HepG2 (cell line): Measurements from ENCODE around the gene SMAP2. TPM values are rescaled to one million over a fixed set of nuclear protein-coding genes. Genes with fewer than 3 reads are reported as not detected.
A peak's percentile ranks its signal among the peaks of the same experiment; 100 is the strongest.

Source experiments
- CBX5 ChIP-seq: sonication (generic); formaldehyde crosslinking; IDR thresholded peaks from 2 replicates; pipeline ENCODE4 v1.4.0; 2020; ENCODE audit warnings: missing genetic modification reagents, borderline replicate concordance
- FOXP1 ChIP-seq, 2 experiments: fragments of 450-650 bp in 1 of 2; IDR thresholded peaks; 2 replicates each; pipeline ENCODE4 v1.6.1; 2017 to 2018; ENCODE audit warnings: antibody characterized with exemption in 1 of 2
- NR2C2 ChIP-seq: sonication (generic); formaldehyde crosslinking; IDR thresholded peaks from 2 replicates; pipeline ENCODE4 v1.4.0; 2020; ENCODE audit warnings: missing genetic modification reagents, mild to moderate bottlenecking, moderate library complexity, borderline replicate concordance
- POLR2A ChIP-seq, 2 experiments: IDR thresholded peaks; 2 replicates each; pipeline ENCODE4 v1.6.1; 2011; ENCODE audit warnings: low read depth in 2 of 2, low read length in 2 of 2, mild to moderate bottlenecking in 1 of 2, moderate library complexity in 1 of 2; ENCODE audit not compliant: insufficient read depth in 1 of 2
- SNAPC2 ChIP-seq: sonication (generic); formaldehyde crosslinking; IDR thresholded peaks from 2 replicates; pipeline ENCODE4 v1.8.1; 2022; ENCODE audit warnings: mild to moderate bottlenecking, missing genetic modification reagents
- SOX6 ChIP-seq, 2 experiments: fragments of 450-650 bp in 1 of 2; sonication (generic) in 1 of 2; formaldehyde crosslinking in 1 of 2; IDR thresholded peaks; 2 replicates each; pipeline versions ENCODE4 v1.4.0 to v1.6.1; 2017 to 2020; ENCODE audit warnings: antibody characterized with exemption in 1 of 2, mild to moderate bottlenecking in 1 of 2, missing genetic modification reagents in 1 of 2
- SP4 ChIP-seq: sonication (generic); formaldehyde crosslinking; IDR thresholded peaks from 2 replicates; pipeline ENCODE4 v1.8.1; 2023; ENCODE audit warnings: mild to moderate bottlenecking, missing genetic modification reagents
- XRCC5 ChIP-seq: fragments of 200-400 bp; formaldehyde crosslinking; optimal IDR thresholded peaks from 2 replicates; pipeline ENCODE3; 2017; ENCODE audit warnings: mild to moderate bottlenecking, low read length
- ZEB1 ChIP-seq: IDR thresholded peaks from 2 replicates; pipeline ENCODE4 v1.6.1; 2012; ENCODE audit warnings: mild to moderate bottlenecking, low read depth, inconsistent platforms; ENCODE audit not compliant: insufficient replicate concordance
- ZNF674 ChIP-seq: sonication (generic); formaldehyde crosslinking; IDR thresholded peaks from 2 replicates; pipeline ENCODE4 v1.5.0; 2020; ENCODE audit warnings: low read depth, mild to moderate bottlenecking, missing genetic modification reagents
- ZNF747 ChIP-seq: sonication (generic); formaldehyde crosslinking; IDR thresholded peaks from 2 replicates; pipeline ENCODE4 v1.8.1; 2023; ENCODE audit warnings: missing genetic modification reagents, mild to moderate bottlenecking, borderline replicate concordance
- polyA plus RNA-seq, 8 experiments: library from polyadenylated mRNA; depleted of rRNA in 3 of 8; stranded (reverse) in 7 of 8; unstranded in 1 of 8; fragments of >200 nt; fragmentation: Illumina TruSeq in 4 of 8; extraction: Trizol in 4 of 8; gene quantifications; 2 replicates each; pipeline versions ENCODE4 v1.2.1 to v1.2.3, GENCODE V29; 2011 to 2016; ENCODE audit warnings: low read depth in 4 of 8, missing spikeins in 1 of 8, mixed read lengths in 1 of 8; ENCODE audit not compliant: insufficient read depth in 1 of 8
- total RNA-seq, 5 experiments: library from RNA; depleted of rRNA; stranded (reverse); fragments of >200 nt; fragmentation: Illumina TruSeq; extraction: Trizol; gene quantifications; 2 replicates each; pipeline ENCODE4 v1.2.3, GENCODE V29; 2016; ENCODE audit warnings: low read depth in 1 of 5
- TF ChIP-seq, protein P1 (sequence below): sonication (generic); formaldehyde crosslinking; IDR thresholded peaks from 2 replicates; pipeline ENCODE4 v1.8.1; 2022; ENCODE audit warnings: low read depth, mild to moderate bottlenecking, missing genetic modification reagents
- TF ChIP-seq, protein P2 (sequence below): sonication (generic); formaldehyde crosslinking; IDR thresholded peaks from 2 replicates; pipeline ENCODE4 v1.5.1; 2020; ENCODE audit warnings: missing genetic modification reagents, mild to moderate bottlenecking, borderline replicate concordance
- TF ChIP-seq, protein P3 (sequence below), 2 experiments: sonication (generic) in 1 of 2; formaldehyde crosslinking in 1 of 2; IDR thresholded peaks; 2 replicates each; pipeline versions ENCODE4 v1.4.0 to v1.6.1; 2016 to 2020; ENCODE audit warnings: borderline replicate concordance in 1 of 2, low read depth in 1 of 2, mild to moderate bottlenecking in 1 of 2, missing genetic modification reagents in 1 of 2
- TF ChIP-seq, protein P4 (sequence below): sonication (generic); IDR thresholded peaks from 2 replicates; pipeline ENCODE4 v1.6.1; 2016; ENCODE audit warnings: low read depth, borderline replicate concordance
- TF ChIP-seq, protein P5 (sequence below): IDR thresholded peaks from 2 replicates; pipeline ENCODE4 v1.6.1; 2016; ENCODE audit warnings: mild to moderate bottlenecking, missing biosample characterization, missing genetic modification reagents

SMAP2 gene
- total and polyA plus RNA-seq, 2 of the 13 experiments (the other 11 are each of a cell fraction or from before 2014, with no cell fraction given) = 19.0 to 22.3 TPM

DNA sequence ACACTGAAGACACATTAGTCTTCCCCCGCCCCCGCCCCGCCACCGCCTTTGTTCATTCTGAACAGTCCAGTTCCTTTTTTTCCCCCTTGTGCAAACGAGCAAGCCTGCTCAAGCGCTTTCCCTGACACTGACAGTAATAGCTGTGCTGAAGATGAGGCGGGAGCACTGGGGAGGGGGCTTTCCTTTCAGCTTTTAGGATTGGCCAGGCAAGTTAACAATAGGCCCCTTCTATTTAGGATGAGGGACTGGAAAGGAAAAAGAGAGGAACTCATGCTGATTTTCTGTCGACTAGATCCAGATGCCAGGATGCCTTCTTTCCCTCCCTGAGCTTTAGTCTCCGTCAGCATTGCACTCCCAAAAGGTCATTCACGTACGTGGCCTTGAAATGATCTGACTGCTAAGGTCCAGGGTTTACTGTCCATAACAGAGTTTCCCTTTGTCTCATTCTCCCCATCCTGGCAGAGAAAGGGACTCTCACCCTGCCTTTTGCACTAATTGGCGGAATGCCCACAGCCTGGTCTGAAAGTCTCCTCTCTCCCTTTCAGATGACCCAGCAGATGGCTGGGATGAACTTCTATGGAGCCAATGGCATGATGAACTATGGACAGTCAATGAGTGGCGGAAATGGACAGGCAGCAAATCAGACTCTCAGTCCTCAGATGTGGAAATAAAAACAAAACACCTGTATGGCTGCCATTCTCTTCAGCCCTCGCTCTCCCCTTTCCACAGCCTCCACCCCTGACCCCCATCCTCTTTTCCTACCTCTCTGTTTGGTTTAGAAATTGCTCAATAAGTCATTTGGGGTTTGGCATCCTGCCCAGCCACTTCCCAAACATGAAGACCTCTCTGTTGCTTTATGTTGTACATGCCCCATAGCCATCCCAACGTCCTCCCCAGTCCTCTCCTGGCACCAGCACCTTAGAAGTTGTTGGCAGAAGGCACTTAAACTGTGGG, 48.2 kb downstream of the SMAP2 start (continued):
- TF ChIP-seq, protein P1, sequence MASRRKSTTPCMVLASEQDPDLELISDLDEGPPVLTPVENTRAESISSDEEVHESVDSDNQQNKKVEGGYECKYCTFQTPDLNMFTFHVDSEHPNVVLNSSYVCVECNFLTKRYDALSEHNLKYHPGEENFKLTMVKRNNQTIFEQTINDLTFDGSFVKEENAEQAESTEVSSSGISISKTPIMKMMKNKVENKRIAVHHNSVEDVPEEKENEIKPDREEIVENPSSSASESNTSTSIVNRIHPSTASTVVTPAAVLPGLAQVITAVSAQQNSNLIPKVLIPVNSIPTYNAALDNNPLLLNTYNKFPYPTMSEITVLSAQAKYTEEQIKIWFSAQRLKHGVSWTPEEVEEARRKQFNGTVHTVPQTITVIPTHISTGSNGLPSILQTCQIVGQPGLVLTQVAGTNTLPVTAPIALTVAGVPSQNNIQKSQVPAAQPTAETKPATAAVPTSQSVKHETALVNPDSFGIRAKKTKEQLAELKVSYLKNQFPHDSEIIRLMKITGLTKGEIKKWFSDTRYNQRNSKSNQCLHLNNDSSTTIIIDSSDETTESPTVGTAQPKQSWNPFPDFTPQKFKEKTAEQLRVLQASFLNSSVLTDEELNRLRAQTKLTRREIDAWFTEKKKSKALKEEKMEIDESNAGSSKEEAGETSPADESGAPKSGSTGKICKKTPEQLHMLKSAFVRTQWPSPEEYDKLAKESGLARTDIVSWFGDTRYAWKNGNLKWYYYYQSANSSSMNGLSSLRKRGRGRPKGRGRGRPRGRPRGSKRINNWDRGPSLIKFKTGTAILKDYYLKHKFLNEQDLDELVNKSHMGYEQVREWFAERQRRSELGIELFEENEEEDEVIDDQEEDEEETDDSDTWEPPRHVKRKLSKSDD (CRISPR knock-in tag) = peak; percentile 55; the same call in 1 of the 2 replicates
- 0 out of 2 replicates have a peak, but pooled peaks have one; percentile 44 for TF ChIP-seq SNAPC2 (CRISPR knock-in tag)
- TF ChIP-seq ZNF747 (CRISPR knock-in tag) = peak; percentile 69; the same call in 1 of the 2 replicates
- TF ChIP-seq CBX5 (CRISPR knock-in tag) = 0 out of 2 replicates have a peak, but pooled peaks have one; percentile 14
- TF ChIP-seq, protein P2, sequence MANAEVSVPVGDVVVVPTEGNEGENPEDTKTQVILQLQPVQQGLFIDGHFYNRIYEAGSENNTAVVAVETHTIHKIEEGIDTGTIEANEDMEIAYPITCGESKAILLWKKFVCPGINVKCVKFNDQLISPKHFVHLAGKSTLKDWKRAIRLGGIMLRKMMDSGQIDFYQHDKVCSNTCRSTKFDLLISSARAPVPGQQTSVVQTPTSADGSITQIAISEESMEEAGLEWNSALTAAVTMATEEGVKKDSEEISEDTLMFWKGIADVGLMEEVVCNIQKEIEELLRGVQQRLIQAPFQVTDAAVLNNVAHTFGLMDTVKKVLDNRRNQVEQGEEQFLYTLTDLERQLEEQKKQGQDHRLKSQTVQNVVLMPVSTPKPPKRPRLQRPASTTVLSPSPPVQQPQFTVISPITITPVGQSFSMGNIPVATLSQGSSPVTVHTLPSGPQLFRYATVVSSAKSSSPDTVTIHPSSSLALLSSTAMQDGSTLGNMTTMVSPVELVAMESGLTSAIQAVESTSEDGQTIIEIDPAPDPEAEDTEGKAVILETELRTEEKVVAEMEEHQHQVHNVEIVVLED (CRISPR knock-in tag) = peak; percentile 16; the same call in 1 of the 2 replicates
- no peak for TF ChIP-seq XRCC5
- no peak for TF ChIP-seq SOX6 (IDR thresholded peaks at IDR 0.05)
- peak; percentile 98 for TF ChIP-seq SOX6 (CRISPR knock-in tag; IDR thresholded peaks at IDR 0.05)
- TF ChIP-seq ZNF674 = no peak
- peak; percentile 68 for TF ChIP-seq ZEB1
- TF ChIP-seq, protein P3, sequence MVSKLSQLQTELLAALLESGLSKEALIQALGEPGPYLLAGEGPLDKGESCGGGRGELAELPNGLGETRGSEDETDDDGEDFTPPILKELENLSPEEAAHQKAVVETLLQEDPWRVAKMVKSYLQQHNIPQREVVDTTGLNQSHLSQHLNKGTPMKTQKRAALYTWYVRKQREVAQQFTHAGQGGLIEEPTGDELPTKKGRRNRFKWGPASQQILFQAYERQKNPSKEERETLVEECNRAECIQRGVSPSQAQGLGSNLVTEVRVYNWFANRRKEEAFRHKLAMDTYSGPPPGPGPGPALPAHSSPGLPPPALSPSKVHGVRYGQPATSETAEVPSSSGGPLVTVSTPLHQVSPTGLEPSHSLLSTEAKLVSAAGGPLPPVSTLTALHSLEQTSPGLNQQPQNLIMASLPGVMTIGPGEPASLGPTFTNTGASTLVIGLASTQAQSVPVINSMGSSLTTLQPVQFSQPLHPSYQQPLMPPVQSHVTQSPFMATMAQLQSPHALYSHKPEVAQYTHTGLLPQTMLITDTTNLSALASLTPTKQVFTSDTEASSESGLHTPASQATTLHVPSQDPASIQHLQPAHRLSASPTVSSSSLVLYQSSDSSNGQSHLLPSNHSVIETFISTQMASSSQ (IDR thresholded peaks at IDR 0.05; ENCODE audit: low read depth) = peak; percentile 64
- TF ChIP-seq, protein P3 (CRISPR knock-in tag; IDR thresholded peaks at IDR 0.05; ENCODE audit: borderline replicate concordance) = peak; percentile 78; the same call in 1 of the 2 replicates
- peak; percentile 90 for TF ChIP-seq NR2C2 (CRISPR knock-in tag)
- TF ChIP-seq SP4 (CRISPR knock-in tag) = peak; percentile 15; the same call in 1 of the 2 replicates
- TF ChIP-seq, protein P4, sequence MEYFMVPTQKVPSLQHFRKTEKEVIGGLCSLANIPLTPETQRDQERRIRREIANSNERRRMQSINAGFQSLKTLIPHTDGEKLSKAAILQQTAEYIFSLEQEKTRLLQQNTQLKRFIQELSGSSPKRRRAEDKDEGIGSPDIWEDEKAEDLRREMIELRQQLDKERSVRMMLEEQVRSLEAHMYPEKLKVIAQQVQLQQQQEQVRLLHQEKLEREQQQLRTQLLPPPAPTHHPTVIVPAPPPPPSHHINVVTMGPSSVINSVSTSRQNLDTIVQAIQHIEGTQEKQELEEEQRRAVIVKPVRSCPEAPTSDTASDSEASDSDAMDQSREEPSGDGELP = peak; percentile 88
- TF ChIP-seq, protein P5, sequence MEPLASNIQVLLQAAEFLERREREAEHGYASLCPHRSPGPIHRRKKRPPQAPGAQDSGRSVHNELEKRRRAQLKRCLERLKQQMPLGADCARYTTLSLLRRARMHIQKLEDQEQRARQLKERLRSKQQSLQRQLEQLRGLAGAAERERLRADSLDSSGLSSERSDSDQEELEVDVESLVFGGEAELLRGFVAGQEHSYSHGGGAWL (CRISPR knock-in tag) = no peak
- no peak for TF ChIP-seq FOXP1 (IDR thresholded peaks at IDR 0.05)
- peak; percentile 56 for TF ChIP-seq FOXP1 (CRISPR knock-in tag; IDR thresholded peaks at IDR 0.05)
- TF ChIP-seq POLR2A (IDR thresholded peaks at IDR 0.05; ENCODE audit: insufficient read depth in 1 of 2, low read depth in 2 of 2, low read length in 2 of 2) = peak in 1 of 2 experiments; percentile 59; a peak in 2 of 4 replicates
